Ecto neural progenitor cell (in vitro differentiated cells): ENCODE measurements around the gene EXOC1.
"Not testable (repeated sequence)": the region's sequence is repeated elsewhere in the genome, so short reads cannot be mapped to it uniquely, and the experiment has no call there.

Source experiments
- DNase-seq: peaks from one replicate; pipeline ENCODE4 v3.0.0-alpha.2; 2018; ENCODE audit warnings: low spot score

The EXOC1 gene

DNA sequence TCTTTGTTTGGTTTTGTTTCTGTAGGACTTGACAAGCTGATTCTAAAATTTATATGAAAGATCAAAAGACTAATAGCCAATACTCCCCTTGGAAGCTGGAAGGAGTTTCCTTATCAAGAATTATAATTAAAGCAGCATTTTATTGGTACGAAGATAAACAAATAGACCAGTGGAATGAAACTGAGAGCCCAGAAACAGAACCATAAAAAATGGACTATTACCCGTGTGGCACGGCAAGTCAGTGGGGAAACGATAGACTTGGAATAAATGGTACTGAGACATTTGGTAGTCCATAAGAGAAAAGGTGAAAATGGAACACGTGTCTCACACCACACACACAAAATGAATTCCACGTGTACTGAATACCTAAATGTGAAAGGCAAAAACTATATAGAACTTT is 52.9 kb downstream of the EXOC1 start:
- no peak for DNase-seq

DNA sequence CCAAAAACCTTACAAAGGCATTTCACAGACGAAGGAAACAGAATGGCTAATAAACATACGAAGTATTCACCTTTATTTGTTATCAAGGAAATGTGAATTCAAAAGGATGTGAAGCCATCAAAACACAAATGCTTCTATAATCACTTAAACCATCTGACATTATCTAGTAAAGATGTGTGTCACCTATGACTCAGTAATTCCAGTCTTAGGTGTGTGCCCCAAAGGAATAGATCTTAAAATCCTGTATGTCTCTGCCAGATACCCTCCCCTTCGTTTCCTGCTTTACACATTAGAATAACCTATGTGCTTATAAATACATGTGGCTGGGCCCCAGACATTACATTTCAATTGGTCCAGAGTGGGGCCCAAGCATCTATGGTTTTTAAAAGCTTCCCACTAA is 53.5 kb downstream of the EXOC1 start:
- no peak for DNase-seq

DNA sequence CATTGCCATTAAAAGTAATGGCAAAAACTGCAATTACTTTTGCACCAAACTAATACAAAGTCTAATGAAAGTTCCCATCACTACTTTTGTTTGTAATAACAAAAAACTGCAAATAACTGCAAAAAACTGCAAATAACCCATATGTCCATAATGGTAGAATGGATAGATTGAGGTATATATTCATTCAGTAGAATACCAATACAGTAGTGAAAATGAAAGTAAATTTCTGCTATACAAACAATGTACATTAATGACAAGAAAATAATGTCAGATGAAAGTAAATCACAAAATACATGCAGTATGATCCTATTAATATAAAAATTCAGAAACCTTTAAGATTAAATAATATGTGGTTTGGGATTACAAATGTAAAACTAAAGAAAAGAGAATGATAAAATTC is 54.0 kb downstream of the EXOC1 start:
- DNase-seq = no peak

DNA sequence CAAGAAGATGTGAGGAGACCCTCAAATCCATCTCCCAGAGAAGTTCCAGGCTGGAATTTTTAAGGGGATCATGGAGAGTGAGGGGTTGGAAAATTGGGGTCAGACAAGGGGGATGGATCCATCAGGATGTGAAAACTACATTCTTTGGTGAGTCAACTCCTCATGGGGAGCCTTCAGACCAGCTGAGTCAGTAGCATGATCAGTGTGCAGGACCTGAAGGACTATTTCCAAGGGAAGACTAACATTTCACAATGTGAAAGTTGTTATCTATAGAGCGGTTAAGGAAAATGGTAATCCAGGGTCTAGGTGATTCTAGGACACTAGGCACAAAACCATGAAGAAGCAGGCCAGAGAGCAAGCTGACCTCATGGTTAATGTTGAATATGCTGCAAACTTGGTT is 56.7 kb downstream of the EXOC1 start:
- no peak for DNase-seq

DNA sequence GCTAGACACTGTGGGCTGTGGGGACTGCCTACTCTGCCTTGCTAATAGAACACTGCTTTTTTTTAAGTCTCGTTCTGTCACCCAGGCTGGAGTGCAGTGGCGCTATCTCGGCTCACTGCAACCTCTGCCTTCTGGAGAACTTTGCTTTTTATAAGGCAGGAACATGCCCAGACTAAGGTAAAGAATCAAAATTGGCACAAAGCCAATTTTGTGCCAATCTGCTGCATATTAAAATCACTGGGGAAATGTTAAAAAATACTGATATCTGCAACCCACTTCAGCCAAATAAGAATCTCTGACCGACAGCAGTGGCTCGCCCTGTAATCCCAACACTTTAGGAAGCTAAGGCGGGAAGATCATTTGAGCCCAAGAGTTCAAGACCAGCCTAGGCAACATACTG is 58.8 kb downstream of the EXOC1 start:
- no peak for DNase-seq

DNA sequence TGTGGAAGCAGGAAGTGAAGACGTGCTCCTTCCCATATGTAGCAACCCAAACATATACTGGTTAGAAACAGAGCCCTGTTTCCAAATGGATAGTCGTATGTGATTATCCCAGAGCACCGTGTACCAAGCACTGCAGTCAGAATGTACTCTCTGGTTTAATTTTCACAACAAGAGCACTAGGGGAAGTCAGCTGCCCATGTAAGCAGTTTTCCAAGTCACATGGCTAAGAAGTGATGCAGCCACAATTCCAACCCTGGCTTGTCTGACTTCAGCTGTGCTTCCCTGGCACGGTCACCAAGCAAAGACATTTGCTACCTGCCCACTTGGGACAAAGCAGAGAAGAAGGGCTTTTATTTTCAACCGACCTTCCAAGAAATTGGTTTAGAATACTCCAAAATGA is 67.1 kb downstream of the EXOC1 start:
- no peak for DNase-seq

DNA sequence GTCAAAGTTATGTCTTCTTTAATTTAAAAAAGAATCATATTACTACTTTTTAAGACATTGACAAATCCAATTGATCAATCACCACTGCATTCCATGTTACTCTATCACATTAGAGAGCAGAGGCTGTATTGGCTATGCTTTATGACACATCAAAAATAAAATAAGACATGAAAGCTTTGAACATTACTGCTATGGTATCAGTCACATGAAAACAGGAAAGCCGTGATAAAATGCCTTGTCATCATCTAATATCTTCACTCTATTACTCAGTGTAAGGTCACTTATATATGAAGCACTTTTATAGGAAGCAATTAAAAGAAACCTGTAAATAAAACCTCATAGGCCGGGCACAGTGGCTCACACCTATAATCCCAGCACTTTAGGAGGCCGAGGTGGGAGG is 67.6 kb downstream of the EXOC1 start:
- no peak for DNase-seq

DNA sequence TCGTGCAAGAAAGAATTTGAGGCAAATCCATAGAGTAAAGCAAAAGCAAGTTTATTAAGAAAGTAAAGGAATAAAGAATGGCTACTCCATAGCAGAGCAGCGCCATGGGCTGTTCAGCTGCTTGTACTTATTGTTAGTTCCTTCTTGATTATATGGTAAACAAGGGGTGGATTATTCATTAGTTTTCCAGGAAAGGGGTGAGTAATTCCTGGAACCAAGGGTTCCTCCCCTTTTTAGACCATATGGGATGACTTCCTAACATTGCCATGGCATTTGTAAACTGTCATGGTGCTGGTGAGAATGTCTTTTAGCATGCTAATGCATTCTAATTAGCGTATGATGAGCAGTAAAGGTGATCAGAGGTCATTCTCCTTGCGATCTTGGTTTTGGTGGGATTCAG is 71.8 kb downstream of the EXOC1 start:
- no peak for DNase-seq

DNA sequence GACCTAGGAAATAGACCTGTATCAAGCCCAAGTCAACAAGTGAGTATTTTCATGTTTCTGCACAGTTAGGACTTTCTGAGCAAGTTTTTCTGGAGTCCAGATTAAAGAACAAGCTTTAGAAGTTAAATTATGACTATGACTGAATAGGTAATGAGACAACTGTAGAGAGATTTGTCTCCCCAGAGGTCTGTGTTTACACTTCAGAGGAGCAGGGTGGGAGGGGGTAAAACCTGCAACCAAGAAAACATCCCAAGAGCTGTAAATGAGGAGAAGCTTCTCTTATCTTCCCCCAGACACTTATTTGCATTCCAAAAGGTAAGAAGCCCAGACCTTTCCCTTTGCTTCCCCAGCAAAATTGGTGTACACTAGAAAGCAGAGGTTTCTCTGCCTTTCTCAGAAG is 73.2 kb downstream of the EXOC1 start:
- no peak for DNase-seq

DNA sequence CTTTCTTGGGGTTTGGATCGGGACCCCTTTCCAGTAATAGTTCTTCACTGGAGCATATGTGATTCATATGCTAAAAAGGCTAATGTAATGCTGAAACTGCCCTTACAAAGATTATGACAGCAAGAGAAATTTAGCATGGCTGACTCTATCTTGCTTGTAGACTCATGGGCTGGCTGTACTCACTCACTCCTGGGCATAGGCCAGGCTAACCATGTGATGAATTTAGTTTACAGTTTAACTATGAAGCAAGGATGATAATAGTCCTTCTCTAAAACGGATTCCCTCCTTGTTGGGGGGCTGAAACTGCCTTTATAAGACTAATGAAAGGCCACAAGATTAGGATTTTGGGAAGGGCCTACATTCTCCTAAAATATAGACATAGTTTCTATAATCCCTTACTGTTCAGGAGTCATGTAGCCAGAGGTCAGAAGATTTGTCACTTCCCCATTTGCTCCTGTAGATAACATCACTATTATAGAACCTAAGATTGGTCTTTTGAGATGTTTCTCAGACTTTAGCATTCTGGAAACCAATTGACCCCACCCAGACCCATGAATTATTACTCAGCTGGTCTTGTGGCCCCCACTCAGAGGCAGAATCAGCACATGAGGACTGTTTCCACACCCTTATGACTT is 74.5 kb downstream of the EXOC1 start:
- no peak for DNase-seq

DNA sequence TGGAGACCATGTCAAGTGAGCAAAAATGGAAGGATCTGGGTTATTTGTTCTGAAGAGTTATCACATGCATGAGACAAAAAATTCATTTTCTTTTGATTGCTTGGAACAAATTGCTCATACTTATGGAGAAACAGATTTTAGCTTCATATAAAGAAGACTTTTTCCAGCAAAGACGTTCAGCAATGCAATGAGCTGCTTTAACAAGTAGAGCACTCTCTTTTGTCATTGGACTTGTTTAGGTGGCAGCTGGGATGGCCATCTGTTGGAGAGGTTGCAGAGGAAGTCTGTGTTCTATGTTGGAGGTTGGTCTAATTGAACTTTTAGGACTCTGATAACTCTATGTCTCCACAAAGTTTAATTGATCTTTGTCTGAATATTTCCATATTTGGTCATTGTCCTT is 75.4 kb downstream of the EXOC1 start:
- no peak for DNase-seq

DNA sequence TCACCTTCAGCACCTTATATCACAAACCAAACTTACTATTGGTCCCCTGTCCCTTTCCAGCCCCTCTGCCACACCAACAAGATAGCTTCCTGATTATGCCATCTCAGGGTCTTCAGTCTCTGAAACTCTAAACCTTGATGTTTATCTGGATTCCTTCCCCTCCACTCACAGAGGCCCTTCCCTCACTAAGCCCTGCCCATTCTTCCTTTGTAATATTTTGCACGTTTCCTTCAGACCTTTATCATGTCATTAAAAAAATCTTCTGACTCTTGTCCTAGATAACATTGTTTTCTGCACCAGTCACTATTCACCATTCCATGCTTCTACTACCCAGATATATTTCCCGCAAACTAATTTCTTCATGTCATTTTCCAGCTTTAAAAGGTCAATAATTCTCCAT is 77.6 kb downstream of the EXOC1 start:
- DNase-seq = no peak

DNA sequence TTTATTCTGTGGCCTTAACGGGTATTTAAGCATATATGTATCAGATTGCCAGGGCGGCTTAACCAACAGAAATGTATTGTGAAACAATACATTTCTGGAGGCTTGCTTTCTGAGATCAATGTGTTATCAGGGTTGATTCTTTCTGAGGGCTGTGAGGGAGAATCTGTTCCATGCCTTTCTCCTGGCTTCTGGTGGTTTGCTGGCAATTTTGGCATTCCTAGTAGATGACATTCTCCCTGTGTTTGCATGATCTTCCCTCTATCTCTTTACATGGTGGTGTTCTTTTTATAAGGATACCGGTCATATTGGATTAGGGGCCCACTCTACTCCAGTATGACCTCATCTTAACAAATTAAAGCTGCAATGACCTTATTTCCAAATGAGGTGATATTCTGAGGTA is 78.4 kb downstream of the EXOC1 start:
- DNase-seq = no peak

DNA sequence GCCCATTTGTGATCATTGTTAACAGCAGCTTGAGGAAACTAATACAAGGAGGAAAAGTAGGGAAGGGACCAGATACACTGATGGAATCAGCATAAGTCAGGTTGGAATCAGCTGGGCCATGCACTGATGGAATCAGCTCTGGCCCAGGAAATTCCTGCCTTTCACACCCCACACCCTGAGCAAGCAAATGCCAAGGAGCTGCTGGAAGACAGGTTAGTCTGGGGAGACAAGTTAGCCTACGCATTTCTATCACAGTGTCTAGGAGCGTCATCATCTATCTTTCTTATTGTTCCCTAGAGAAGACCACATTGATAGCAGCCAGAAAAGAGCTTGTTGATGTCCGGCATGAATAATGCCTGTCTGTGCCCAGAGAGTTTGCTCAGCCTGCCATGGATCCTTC is 79.1 kb downstream of the EXOC1 start:
- DNase-seq = no peak

DNA sequence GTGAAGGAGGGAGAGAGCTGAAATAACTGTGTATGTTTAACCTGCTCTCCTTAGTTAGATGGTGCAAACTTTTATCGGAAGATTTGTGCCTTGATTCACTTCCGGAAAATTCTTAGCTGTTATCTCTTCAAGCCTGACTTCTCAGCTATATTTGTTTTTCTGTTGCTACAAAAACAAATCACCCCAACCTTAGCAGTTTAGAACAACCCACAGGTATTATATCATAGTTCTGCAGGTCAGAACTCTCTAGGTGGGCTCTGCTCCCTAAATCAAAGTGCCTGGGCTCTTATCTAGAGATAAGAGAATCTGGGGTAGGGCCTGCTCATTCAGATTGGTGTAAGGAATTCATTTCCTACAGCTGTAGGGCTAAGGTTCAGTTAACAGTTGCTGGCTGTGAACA is 80.2 kb downstream of the EXOC1 start:
- no peak for DNase-seq

DNA sequence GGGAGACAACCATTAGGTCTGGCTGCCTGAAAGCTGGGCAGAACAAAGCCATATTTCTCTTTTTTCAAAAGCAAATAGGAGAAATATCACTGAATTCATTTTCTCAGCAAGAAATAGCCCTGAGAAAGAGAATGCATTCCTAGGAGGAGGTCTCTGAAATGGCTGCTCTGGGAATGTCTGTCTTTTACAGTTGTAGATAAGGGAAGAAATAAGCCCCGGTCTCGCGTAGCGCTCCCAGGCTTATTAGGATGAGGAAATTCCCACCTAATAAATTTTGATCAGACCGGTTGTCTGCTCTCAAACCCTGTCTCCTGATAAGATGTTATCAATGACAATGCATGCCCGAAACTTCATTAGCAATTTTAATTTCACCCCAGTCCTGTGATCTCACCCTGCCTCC is 82.5 kb downstream of the EXOC1 start:
- DNase-seq = not testable (repeated sequence)

DNA sequence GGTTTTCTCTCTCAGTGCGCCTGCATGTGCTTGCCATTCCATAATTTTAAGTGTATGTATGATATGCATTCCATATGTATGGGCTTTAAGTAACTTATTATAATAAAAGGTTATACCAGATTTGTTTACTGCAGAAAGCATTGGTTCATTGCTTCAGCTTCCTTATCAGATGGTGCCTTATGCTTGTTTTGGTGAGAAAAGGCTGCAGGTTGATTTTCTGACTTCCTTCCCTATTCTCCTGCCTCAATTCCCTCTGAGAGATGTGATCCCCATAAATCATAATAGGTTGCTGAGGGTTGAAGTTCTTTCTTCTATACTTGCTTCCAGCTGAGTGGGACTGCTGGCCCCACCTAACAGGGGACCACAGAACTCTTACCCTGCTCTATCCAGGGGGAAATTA is 85.0 kb downstream of the EXOC1 start:
- no peak for DNase-seq

DNA sequence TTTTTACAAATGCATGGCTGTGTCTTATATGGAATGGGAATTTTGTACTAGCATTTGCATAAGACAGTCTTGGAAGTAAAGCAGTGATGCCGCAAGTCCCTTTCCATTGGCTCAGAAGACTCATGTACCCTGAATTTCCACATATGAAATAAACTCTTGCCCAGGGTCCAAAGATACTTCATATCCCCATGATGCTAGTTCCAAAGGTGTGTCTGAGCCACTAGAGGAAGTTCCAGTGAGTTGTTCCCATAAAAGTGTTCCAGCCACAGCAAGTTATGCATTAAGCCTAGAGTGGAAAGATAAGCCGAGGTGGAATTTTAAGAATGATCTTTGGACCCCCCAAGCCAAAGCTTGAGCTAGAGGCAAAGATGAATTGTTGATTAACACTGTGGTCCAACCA is 86.0 kb downstream of the EXOC1 start:
- no peak for DNase-seq

DNA sequence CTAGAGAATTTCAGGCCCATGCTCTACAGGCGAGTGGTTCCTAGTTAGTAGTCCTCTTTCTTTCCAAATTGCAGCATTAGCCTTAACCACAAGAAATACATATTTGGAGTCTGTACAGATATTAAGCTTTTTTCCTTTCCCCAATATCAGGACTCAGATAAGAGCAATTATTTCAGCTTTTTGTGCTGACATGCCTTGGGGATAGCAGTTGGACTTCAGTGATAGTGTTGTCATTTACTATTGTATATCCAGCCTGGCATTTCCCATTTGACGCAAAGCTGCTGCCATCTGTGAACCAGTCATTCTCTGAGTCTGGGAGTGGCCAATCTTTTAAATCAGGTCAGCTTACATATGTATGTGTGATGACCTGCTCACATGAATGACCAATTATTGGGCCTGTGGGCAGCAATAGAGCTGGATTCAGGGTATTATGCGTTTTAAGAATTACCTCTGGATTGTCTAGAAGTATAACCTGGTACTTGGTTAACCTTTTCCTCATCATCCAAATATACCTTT is 88.5 kb downstream of the EXOC1 start:
- no peak for DNase-seq

DNA sequence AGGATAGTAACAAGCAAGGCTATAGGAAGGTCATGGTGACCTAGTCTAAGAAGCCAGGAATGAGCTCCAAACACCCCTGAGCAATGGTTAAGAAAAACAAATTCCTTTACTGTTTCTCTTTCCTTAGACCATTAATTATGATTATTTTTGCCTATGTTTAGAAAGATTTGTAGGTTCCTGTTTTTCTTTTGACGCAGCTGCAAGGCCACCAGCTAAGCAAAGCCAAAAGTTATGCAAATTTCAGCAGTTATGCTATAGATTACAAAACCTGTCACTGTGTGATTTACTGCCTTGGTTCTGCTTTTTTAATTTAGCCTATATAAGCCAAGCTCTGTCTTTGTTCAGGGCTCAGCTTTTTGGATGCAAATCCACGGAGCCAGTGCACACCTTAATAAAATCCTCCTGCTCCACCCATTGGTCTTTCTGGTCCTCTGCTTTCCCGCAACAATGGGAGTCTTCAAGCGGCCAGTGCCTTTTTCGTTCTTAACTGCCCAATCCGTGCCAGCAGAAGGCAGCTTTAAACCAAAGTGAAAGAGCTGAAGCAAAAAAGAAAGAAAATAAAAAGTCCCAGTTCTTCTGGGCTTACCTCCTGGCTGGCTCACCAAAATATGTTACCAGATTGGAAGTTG is 93.9 kb downstream of the EXOC1 start:
- no peak for DNase-seq

DNA sequence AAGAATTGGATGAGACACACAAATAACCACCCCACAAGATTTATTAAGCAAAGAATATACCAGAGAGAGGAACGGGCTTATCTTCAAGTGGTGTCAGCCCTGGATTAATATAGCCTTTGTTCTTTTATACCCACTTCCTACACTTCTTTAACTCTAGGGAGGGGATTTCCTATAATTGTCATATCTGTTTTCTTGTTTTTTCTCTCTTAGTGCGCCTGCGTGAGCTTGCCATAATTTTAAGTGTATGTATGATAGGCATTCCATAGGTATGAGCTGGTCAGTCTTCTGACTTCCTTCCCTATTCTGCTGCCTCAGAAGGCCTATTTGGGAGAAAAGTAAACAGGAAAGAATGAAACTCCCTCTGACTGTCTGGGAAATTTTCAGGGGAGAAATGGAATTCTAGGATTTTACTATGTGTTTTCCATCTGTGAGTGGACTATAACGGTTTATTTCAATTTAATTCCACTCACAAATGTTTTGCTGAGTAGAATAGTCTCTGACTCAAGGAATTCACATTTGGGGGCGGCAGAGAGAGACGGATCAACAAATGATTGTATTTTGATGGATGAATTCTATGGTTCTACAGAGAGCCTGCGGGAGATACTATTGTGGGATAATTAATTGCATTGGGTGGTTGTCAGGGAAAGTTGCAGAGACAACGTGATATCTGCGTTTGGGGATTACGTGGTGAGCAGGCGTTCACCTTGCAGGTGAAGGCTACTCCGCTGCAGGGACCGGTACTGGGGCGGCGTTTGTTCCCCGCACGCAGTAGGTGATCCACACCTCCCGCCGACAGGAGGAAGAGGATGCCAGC is 94.7 kb downstream of the EXOC1 start:
- no peak for DNase-seq

DNA sequence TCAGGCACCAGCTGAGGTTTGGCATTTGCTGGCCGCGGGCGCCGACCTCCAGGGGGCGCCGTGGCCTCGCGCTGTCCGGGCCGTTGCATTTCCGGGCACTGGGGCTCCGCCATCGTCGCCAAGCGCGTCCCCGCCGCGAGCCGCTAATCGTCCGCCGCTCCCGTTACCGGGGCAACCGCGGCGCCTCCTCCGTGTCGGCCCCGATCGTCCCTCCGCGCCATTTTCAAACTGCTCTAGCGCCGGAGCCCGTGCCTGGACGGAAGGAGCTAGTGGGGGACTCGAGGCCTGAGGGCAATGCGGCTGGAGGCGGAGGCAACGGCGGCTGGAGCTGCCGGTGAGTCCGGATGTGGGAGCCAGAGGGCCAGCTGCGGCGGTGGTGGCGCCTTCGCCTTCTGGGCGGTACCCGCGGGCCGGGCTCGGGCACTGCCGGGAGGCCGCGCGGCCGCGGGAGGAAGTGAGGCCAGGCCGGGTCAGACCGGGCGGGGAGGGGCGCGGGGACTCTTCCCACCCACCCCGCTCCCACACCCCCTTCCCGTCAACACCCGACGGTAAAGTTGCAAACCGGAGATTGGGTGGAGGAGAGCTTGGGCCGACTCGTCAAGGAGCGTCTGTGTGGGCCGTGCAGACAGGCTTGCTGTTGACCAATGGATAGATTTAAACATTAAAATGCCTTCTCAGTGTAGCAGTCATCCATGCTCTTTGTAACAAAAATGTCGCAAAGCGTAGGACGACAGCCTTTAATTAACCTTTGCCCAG is 95.5 kb downstream of the EXOC1 start, which contains the start of gene CEP135:
Gene CEP135, plus strand, starts transcription at position 220 of the 756 bp plus-strand sequence. CDS start 3,186 bp downstream, outside the sequence.
- peak; percentile 97 for DNase-seq

DNA sequence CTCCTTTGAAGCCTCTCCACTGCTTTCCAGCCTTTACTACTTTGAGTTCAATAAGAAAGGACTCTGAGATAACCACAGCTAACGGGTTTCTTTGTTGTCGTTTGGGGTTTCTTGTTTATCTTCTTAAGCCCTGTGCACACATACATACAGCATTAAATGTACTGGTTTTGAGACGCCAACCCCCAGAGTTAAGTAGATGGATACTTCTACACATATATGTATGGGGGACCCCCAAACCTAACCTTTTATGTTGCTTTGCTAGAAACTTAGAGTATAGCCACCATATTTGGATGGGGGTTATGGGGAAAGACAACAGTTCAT is 96.0 kb downstream of the EXOC1 start:
- DNase-seq = no peak
